Lower leg skin (tissue), 4 donors: Measurements from ENCODE around the gene NEU3. TPM values are rescaled to one million over a fixed set of nuclear protein-coding genes. Genes with fewer than 3 reads are reported as not detected.
A peak's percentile ranks its signal among the peaks of the same experiment; 100 is the strongest.

Experiments used
- DNase-seq, 2 donors: peaks; one replicate each; pipeline ENCODE4 v3.0.0-alpha.2; 2019; ENCODE audit warnings: low spot score in 2 of 2
- H3K4me3 ChIP-seq: fragments of 200-600 bp; sonication (generic); 2 replicates; pipeline ENCODE4 v1.5.1; 2017; ENCODE audit warnings: mild to moderate bottlenecking, low read depth; ENCODE audit not compliant: poor library complexity, severe bottlenecking
- POLR2A ChIP-seq, 2 donors: fragments of 450-650 bp; IDR thresholded peaks; one replicate each; pipeline ENCODE4 v1.6.1; 2016 to 2017; ENCODE audit warnings: antibody characterized with exemption in 2 of 2, mild to moderate bottlenecking in 1 of 2, moderate library complexity in 1 of 2
- WGBS, 2 donors: methylation state at CpG; one replicate each; pipeline ENCODE4 v1.1.5; 2018; 5-methylcytosine and 5-hydroxymethylcytosine counted together
- intact Hi-C: fragments of 100-400 bp; cut with DNase I; formaldehyde crosslinking; loops from one replicate; pipeline ENCODE4 v1.15.0; 2023; ENCODE audit warnings: low total_unique reads
- total RNA-seq, 4 donors: library from RNA; depleted of rRNA; stranded (reverse); fragments of >200 nt; gene quantifications; one replicate each; pipeline ENCODE4 v1.1.0, GENCODE V29; 2016
- TF ChIP-seq, protein P1 (sequence below), 3 donors: fragments of 450-650 bp; IDR thresholded peaks; one replicate each; pipeline ENCODE4 v1.5.1; 2016; ENCODE audit warnings: antibody characterized with exemption in 3 of 3, mild to moderate bottlenecking in 3 of 3, moderate library complexity in 2 of 3

The NEU3 gene
- total RNA-seq, 4 donors from 2014 or later = 4.3 to 7.4 (median 5.9) TPM

DNA sequence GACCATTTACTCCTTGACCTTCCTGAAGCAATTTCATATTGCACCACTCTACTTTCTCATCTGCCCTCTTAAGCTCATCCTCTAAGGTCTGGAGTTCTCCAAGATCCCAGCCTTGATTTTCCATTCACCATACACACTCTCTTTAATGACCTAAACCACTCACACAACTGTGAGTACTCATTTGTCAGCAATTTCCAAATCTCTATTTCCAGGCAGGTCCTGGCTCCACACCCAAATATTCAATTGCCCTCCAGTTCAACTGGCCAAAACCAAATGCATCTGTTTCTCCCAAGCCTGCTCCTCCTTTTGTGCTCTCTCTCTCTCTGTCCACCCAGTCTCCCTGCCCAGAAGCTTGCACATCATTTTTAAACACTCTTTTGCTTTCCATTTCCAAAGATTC is 39.6 kb downstream of the NEU3 start:
- intact Hi-C loops = loop anchor here (10.0 kb wide), 1 partner anchor 216 kb away; the partner anchor contains the start of gene TPBGL
- DNase-seq = no peak
- H3K4me3 ChIP-seq = no peak overlapping the region
- no peak for TF ChIP-seq POLR2A (IDR thresholded peaks at IDR 0.05)
- TF ChIP-seq, protein P1, sequence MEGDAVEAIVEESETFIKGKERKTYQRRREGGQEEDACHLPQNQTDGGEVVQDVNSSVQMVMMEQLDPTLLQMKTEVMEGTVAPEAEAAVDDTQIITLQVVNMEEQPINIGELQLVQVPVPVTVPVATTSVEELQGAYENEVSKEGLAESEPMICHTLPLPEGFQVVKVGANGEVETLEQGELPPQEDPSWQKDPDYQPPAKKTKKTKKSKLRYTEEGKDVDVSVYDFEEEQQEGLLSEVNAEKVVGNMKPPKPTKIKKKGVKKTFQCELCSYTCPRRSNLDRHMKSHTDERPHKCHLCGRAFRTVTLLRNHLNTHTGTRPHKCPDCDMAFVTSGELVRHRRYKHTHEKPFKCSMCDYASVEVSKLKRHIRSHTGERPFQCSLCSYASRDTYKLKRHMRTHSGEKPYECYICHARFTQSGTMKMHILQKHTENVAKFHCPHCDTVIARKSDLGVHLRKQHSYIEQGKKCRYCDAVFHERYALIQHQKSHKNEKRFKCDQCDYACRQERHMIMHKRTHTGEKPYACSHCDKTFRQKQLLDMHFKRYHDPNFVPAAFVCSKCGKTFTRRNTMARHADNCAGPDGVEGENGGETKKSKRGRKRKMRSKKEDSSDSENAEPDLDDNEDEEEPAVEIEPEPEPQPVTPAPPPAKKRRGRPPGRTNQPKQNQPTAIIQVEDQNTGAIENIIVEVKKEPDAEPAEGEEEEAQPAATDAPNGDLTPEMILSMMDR (IDR thresholded peaks at IDR 0.05) = no peak

DNA sequence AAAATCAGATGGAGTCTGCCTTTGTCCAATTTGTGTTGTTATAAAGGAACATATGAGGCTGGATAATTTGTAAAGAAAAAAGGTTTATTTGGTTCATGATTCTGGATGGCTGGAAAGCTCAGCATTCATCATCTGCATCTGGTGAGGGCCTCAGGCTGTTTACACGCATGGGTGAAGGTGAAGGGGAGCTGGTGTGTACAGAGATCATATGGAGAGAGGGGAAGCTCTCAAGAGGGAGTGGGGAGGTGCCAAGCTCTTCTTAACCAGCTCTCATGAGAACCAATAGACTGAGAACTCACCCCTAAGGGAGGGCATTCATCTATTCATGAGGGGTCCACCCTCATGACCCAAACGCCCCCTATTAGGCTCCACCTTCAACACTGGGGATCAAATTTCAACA is 40.0 kb downstream of the NEU3 start:
- no peak for TF ChIP-seq POLR2A (IDR thresholded peaks at IDR 0.05)
- TF ChIP-seq, protein P1 (IDR thresholded peaks at IDR 0.05) = no peak
- no peak overlapping the region for H3K4me3 ChIP-seq
- DNase-seq = no peak
- WGBS, 2 donors = 36 to 44% methylated on average over 2 of the region's 2 CpGs
- intact Hi-C loops = loop anchor here (10.0 kb wide), 1 partner anchor 216 kb away; the partner anchor contains the start of gene TPBGL

DNA sequence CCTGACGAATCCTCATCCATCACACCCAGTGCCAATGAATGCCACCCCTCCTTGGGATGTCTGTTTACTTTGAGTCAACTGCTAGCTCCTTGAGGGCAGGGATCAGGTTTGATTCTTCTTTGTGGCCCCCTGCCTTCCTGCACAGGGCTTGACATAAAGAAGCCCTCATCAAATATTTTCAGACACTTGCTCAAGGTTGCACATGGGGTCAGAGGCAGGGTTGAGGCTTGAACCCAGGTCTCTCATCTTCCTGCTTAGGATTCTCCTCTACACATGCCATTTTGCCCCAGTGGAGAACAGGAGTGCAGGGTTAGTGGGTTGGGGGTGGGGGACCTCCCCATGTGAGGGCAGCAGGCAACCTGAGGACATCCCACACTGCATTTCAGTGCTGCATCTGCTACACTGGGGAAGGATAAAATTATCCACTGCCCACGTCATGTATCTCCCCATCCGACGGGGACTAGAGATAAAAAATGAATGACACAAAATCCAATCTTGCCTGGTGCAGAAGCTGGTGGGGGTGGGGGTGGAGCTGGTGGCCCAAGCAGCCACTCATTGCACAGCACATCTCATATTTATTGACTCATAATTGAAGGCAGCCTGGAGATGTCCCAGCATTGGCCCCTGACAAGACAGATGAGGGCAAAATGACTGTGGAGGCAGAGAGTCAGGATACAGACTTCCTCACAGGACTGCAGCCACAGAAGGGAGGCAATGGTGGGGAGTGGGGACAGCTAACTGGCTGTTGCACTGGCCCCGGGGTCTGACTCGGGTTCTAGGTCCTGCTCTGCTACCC is 41.3 kb downstream of the NEU3 start:
- intact Hi-C loops = loop anchor here (5.0 to 10.0 kb wide), 2 partner anchors 98 to 215 kb away; partner anchors contain the start of gene TPBGL
- DNase-seq = peak in 1 of 2 donors; percentile 56
- TF ChIP-seq POLR2A (IDR thresholded peaks at IDR 0.05) = no peak
- TF ChIP-seq, protein P1 (IDR thresholded peaks at IDR 0.05) = no peak
- H3K4me3 ChIP-seq = no peak overlapping the region
- 74 to 82% methylated on average over 6 of the region's 6 CpGs for WGBS, 2 donors

DNA sequence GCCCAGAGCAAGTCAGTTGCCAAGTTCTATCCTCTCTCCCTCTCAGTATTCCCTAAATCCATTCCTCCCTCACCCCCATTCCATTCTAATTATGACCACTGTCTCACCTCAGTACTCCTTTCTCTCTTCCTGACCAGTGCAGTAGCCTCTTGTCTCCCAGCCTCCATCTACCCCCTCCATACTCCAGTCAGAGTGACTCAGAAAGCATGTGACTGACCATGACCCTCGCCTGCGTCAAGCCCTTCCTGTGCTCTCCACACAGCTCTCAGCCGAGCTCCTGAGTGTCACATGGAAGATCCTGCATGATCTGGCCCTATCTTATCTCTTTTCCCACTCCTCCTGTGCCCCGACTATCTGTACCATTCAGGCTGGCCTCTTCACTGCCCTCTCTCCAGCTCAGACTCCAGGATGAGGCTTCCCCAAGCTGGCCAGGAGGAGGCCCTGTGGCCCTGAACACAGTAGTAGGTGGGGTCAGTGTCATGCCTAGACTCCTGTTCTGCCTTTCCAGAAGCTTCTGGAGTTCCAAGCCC is 42.6 kb downstream of the NEU3 start:
- H3K4me3 ChIP-seq = no peak overlapping the region
- intact Hi-C loops = loop anchor here (5.0 kb wide), 1 partner anchor 99 kb away; no protein-coding TSS in a partner anchor
- peak; percentile 30 to 57 for DNase-seq
- no peak for TF ChIP-seq POLR2A (IDR thresholded peaks at IDR 0.05)
- TF ChIP-seq, protein P1 (IDR thresholded peaks at IDR 0.05) = no peak
- 64 to 72% methylated on average over 4 of the region's 4 CpGs for WGBS, 2 donors

DNA sequence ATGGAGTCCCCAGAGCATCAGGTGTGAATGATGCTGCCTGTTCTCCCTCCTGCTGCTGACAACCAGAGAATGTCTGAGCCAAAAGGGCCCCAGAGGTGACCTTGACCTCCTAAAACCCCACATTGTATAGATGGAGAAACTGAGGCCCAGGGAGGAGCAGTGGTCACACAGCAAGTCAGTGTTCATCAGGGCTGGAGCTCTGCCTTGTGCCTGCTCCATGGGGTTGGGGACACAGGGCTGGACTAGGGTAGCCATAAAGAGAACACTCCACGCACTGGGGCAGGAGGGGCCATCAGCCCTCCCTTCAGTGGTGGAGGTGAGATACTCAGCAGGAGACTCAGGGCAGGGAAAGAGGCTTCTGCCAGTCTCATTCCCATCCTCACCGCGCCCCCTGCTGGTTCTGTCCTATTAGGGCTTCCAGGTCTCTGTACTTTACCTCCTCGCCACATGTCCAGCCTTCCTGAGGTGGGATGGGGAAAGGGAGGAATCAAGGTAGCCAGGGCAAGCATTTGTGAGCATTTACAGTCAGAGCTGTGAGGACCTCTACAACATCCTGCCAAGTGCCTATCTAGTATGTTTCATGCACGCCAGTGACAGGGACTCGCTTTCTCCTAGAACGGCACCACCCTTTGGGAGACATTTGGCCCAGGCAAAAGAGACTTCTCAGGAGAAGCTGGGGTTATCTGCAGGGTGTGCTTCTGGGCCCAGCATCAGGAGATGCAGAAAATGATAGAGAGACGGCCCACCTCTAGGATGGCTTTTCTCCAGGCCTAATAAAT is 43.2 kb downstream of the NEU3 start:
- intact Hi-C loops = loop anchor here (5.0 kb wide), 1 partner anchor 100 kb away; no protein-coding TSS in a partner anchor

More for the DNA sequence above, 43.2 kb downstream of the NEU3 start:
- TF ChIP-seq, protein P1 (IDR thresholded peaks at IDR 0.05) = peak in 1 of 3 donors; percentile 28
- TF ChIP-seq POLR2A (IDR thresholded peaks at IDR 0.05) = no peak
- 58 to 67% methylated on average over 8 of the region's 8 CpGs for WGBS, 2 donors
- H3K4me3 ChIP-seq = no peak overlapping the region
- DNase-seq = peak; percentile 30 to 87
